HCT116 (cell line): ENCODE measurements around the gene EMP2. TPM values are rescaled to one million over a fixed set of nuclear protein-coding genes. Genes with fewer than 3 reads are reported as not detected.

Experiments used
- ATAC-seq: fragments of 200-7000 bp; cut with Tn5 transposase; 2 replicates; pipeline ENCODE4 v1.9.1; 2020; ENCODE audit warnings: mild to moderate bottlenecking, moderate library complexity
- BruUV-seq: library from RNA; stranded (reverse); fragments of 400-500 nt; replicated peaks from 2 replicates; lab custom pipeline; 2021; lab: Mats Ljungman, UMichigan
- CTCF ChIA-PET: fragments of 300-600 bp; sonication (Branson Sonifier 250); formaldehyde crosslinking; loops from one replicate; lab custom pipeline; 2021; ENCODE audit warnings: antibody characterized with exemption; lab: Charles Lee
- POLR2A ChIA-PET: fragments of 300-600, 350-600 bp; sonication (Branson Sonifier 250); formaldehyde crosslinking; loops from one replicate; lab custom pipeline; 2021; ENCODE audit warnings: antibody characterized with exemption; lab: Charles Lee
- RAD21 ChIA-PET, 2 experiments: fragments of 300-600 bp; sonication (Branson Sonifier 250); formaldehyde crosslinking; loops; one replicate each; lab custom pipeline; 2023; ENCODE audit warnings: low total read pairs in 2 of 2; ENCODE audit not compliant: uncharacterized antibody in 2 of 2, unreplicated experiment in 2 of 2, low non-redundant PET in 1 of 2; lab: Charles Lee
- DNase-seq: peaks from one replicate; pipeline ENCODE4 v3.0.0-alpha.2; 2010; ENCODE audit warnings: low read depth, low spot score
- H2AFZ ChIP-seq: fragments of 200-600 bp; shearing (Covaris generic), sonication (generic); 2 replicates; pipeline ENCODE4 v1.6.1; 2017; ENCODE audit warnings: low read depth, mixed run types, mixed read lengths, antibody characterized with exemption, low read length; ENCODE audit not compliant: poor library complexity, severe bottlenecking
- H3K27ac ChIP-seq: 2 replicates; pipeline ENCODE4 v1.5.1; 2012; ENCODE audit warnings: low read depth, low read length
- H3K27me3 ChIP-seq: fragments of 200-600 bp; sonication (generic); 2 replicates; pipeline ENCODE4 v1.6.1; 2016; ENCODE audit warnings: mixed run types, low read length, mixed read lengths; ENCODE audit not compliant: insufficient read depth
- H3K36me3 ChIP-seq, 2 experiments: fragments of 200-500 bp in 1 of 2; fragments of 200-600 bp in 1 of 2; sonication (Bioruptor generic) in 1 of 2; sonication (generic) in 1 of 2; 2 replicates each; pipeline versions ENCODE4 v1.5.1 to v1.6.1; 2014 to 2016; ENCODE audit warnings: low read length in 2 of 2, inconsistent platforms in 1 of 2, mixed read lengths in 1 of 2, mixed run types in 1 of 2; ENCODE audit not compliant: insufficient read depth in 2 of 2, control insufficient read depth in 1 of 2
- H3K4me1 ChIP-seq, 2 experiments: fragments of 200-600 bp in 1 of 2; sonication (generic) in 1 of 2; 2 replicates each; pipeline versions ENCODE4 v1.5.1 to v1.6.1; 2012 to 2017; ENCODE audit warnings: low read length in 2 of 2, inconsistent platforms in 1 of 2, mild to moderate bottlenecking in 1 of 2, mixed read lengths in 1 of 2, mixed run types in 1 of 2, moderate library complexity in 1 of 2; ENCODE audit not compliant: insufficient read depth in 2 of 2, control insufficient read depth in 1 of 2
- H3K4me2 ChIP-seq: fragments of 200-600 bp; sonication (generic); 2 replicates; pipeline ENCODE4 v1.6.1; 2017; ENCODE audit warnings: mixed run types, low read length, mixed read lengths
- H3K4me3 ChIP-seq, 2 experiments: fragments of 200-600 bp in 1 of 2; sonication (generic) in 1 of 2; replicated peaks in 1 of 2; 2 replicates each; pipeline ENCODE4 v1.5.1; 2011 to 2016; ENCODE audit warnings: low read length in 2 of 2, control low read depth in 1 of 2, low read depth in 1 of 2, mild to moderate bottlenecking in 1 of 2, mixed read lengths in 1 of 2, mixed run types in 1 of 2
- H3K79me2 ChIP-seq: fragments of 200-600 bp; sonication (generic); 2 replicates; pipeline ENCODE4 v1.6.1; 2017; ENCODE audit warnings: mild to moderate bottlenecking, mixed run types, low read length, moderate library complexity, mixed read lengths; ENCODE audit not compliant: insufficient read depth
- H3K9ac ChIP-seq: fragments of 200-600 bp; sonication (generic); 2 replicates; pipeline ENCODE4 v1.6.1; 2016; ENCODE audit warnings: low read length, mixed read lengths
- H3K9me2 ChIP-seq: fragments of 200-600 bp; sonication (generic), shearing (Covaris generic); 2 replicates; pipeline ENCODE4 v1.6.1; 2017; ENCODE audit warnings: mixed run types, mild to moderate bottlenecking, moderate library complexity; ENCODE audit not compliant: insufficient read depth
- H3K9me3 ChIP-seq, 2 experiments: fragments of 200-500 bp in 1 of 2; fragments of 200-600 bp in 1 of 2; sonication (Bioruptor generic) in 1 of 2; sonication (generic) in 1 of 2; 2 replicates each; pipeline ENCODE4 v1.6.1; 2014 to 2017; ENCODE audit warnings: low read length in 2 of 2, mixed read lengths in 2 of 2, inconsistent platforms in 1 of 2, low read depth in 1 of 2, mild to moderate bottlenecking in 1 of 2, mixed run types in 1 of 2, moderate library complexity in 1 of 2; ENCODE audit not compliant: control insufficient read depth in 1 of 2, insufficient read depth in 1 of 2
- H4K20me1 ChIP-seq: fragments of 200-600 bp; sonication (generic), shearing (Covaris generic); 2 replicates; pipeline ENCODE4 v1.6.1; 2017; ENCODE audit warnings: mixed run types, mild to moderate bottlenecking, moderate library complexity; ENCODE audit not compliant: insufficient read depth
- CEBPB ChIP-seq: IDR thresholded peaks from 2 replicates; pipeline ENCODE4 v1.6.1; 2012; ENCODE audit warnings: low read depth
- POLR2AphosphoS5 ChIP-seq: IDR thresholded peaks from 2 replicates; pipeline ENCODE4 v1.6.1; 2011; ENCODE audit warnings: mild to moderate bottlenecking, low read depth, low read length, moderate library complexity
- TCF7L2 ChIP-seq: IDR thresholded peaks from 2 replicates; pipeline ENCODE4 v1.7.0; 2011; ENCODE audit warnings: borderline replicate concordance, inconsistent platforms; ENCODE audit not compliant: insufficient read depth, insufficient read length; ENCODE audit errors: extremely low read depth
- intact Hi-C: fragments of 100-400 bp; cut with micrococcal nuclease; formaldehyde crosslinking; loops from 2 replicates; pipeline ENCODE4 v1.10.0; 2022
- total RNA-seq: library from RNA; stranded (reverse); gene quantifications from one replicate; pipeline ENCODE4 v1.2.1, GENCODE V29; 2021; ENCODE audit not compliant: unreplicated experiment
- TF ChIP-seq, protein P1 (sequence below): IDR thresholded peaks from 2 replicates; pipeline ENCODE4 v1.6.1; 2012

The EMP2 gene
- total RNA-seq, 1 experiment from 2014 or later = 32.6 TPM

- Histone ChIP-seq H4K20me1 (no peaks in the 10 kb centered on the region), H3K79me2 (no peaks in the 10 kb centered on the region), H3K9ac (no peak overlapping the region), H3K4me2 (no peak overlapping the region), H3K27ac (no peak overlapping the region), H3K36me3 (peaks cover 0 to 3% of the 10 kb centered on the region in 2 experiments; a peak in 2 of 4 replicates), H3K4me1 (peaks cover 7 to 14% of the 10 kb centered on the region in 2 experiments), H2AFZ (no peak overlapping the region), H3K27me3 (no peaks in the 10 kb centered on the region), H3K9me3 (no peaks in the 10 kb centered on the region), H3K9me2 (no peaks in the 10 kb centered on the region), H3K4me3 (no peak overlapping the region)
- no TSS peak for BruUV-seq
- intact Hi-C loops = no loop called here
- ChIA-PET CTCF (interaction anchor here (1.3 kb wide), 1 partner anchor 8 kb away, joined by 5 read pairs; no protein-coding TSS in a partner anchor), RAD21 (no interaction called here), POLR2A (no interaction called here)
- ATAC-seq (no peak), DNase-seq (no peak)
- no peak for TF ChIP-seq TCF7L2
- TF ChIP-seq, protein P1, sequence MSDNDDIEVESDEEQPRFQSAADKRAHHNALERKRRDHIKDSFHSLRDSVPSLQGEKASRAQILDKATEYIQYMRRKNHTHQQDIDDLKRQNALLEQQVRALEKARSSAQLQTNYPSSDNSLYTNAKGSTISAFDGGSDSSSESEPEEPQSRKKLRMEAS = no peak
Measured at GRCh38 chr16:10530685-10531084, 49.7 kb downstream of the EMP2 start.

- ChIA-PET CTCF (interaction anchor here (1.3 kb wide), 1 partner anchor 8 kb away, joined by 5 read pairs; no protein-coding TSS in a partner anchor), POLR2A (no interaction called here), RAD21 (no interaction called here)
- no peak overlapping the region for H3K4me3 ChIP-seq
- no peaks in the 10 kb centered on the region for H3K9me3 ChIP-seq
- H3K27me3 ChIP-seq = no peaks in the 10 kb centered on the region
- no peaks in the 10 kb centered on the region for H4K20me1 ChIP-seq
- H2AFZ ChIP-seq = no peak overlapping the region
- H3K9ac ChIP-seq = no peak overlapping the region
- no peaks in the 10 kb centered on the region for H3K79me2 ChIP-seq
- H3K27ac ChIP-seq = no peak overlapping the region
- no peaks in the 10 kb centered on the region for H3K9me2 ChIP-seq
- no peak for TF ChIP-seq POLR2AphosphoS5
- no peak for TF ChIP-seq CEBPB
- H3K4me2 ChIP-seq = no peak overlapping the region
- no peak for DNase-seq
- no TSS peak for BruUV-seq
- no peak for ATAC-seq
- peaks cover 0 to 3% of the 10 kb centered on the region in 2 experiments; a peak in 2 of 4 replicates for H3K36me3 ChIP-seq
- intact Hi-C loops = no loop called here
- peaks cover 7 to 14% of the 10 kb centered on the region in 2 experiments for H3K4me1 ChIP-seq
Measured at GRCh38 chr16:10529895-10530669, 50.3 kb downstream of the EMP2 start.
